ENCODE data around the gene TTBK2.
A peak's percentile ranks its signal among the peaks of the same experiment; 100 is the strongest.
"Not testable (repeated sequence)": the region's sequence is repeated elsewhere in the genome, so short reads cannot be mapped to it uniquely, and the experiment has no call there.

TTBK2 gene

DNA sequence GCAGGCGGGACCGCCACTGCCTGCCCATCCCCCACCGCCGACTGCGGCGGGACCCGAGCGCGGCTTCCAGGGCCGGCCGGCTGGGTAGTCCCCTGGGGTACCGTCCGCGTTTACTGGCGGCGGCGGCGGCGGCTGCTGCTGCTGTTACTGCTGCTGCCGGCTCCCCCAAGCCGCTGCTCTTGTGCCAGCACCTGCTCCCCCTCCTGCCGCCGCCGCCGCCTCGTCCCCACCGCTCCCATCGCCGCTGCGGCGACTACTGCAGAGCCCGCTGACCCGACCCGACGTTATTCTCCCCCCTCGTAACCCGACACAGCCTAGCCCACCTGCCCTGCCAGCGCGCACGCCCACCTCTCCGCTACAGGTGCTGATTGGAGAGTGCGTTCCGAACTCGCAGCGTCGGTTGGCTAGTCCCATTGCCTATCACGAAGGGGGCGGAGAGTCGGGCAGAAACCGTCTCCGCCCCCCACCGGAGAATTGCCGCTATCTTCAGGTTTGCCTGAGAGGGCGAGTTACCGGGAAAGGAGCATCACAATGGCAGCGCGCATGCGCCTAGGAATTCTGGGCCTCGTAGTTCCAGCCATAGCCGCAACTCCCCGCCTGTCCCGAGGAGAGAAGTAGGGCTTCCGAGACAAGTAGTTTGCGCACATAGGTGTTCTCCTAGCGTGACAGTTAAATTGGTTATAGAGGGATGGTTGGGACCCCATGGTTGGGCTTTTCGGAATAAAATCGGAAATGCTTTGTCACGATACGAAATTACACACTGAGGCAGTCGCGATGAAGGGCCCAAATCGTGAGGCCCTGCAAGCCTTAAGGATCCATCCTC, at the start of gene TTBK2:
TTBK2 (minus strand) TSS at position 260 of the 823 bp plus-strand sequence. CDS start 42,161 bp downstream, outside the sequence.
- DNase-seq: peak; percentile 90

DNA sequence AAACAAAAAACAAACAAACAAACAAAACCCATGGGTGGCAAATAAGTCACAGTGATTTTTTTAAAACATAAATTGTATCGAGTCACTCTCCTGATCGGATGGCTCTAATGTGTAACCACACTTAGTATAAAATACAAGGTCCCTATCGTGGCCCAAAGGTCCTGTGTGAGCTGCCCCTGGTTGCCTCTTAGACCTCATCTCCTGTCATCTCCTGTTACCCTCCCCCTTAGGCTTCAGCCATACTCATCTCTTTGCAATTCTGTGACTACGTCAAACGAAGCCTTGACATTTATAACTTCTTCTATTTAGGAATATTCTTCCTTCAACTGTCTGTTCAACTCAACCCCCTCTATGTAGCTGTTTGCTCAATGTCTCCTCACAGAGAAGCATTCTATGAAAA, 43.9 kb upstream of the TTBK2 start:
- no peak for DNase-seq

DNA sequence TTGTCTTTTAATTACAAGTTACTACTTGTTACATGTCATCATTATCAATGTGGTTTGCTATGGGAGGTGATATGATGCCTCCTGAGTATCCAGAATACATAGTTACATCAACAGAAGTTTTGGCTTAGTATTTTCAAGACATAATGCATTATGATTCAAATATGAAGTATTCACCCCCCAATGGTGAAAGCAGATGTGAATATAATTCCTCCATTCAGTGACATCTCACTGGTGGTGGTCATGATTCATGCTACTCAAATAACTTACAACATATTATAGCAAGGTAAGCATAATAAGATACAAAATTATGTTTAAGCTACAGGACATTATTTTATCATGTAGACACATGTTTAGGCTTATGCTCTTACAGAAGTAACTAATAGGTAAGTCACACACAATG, 34.9 kb upstream of the TTBK2 start:
- no peak for DNase-seq

DNA sequence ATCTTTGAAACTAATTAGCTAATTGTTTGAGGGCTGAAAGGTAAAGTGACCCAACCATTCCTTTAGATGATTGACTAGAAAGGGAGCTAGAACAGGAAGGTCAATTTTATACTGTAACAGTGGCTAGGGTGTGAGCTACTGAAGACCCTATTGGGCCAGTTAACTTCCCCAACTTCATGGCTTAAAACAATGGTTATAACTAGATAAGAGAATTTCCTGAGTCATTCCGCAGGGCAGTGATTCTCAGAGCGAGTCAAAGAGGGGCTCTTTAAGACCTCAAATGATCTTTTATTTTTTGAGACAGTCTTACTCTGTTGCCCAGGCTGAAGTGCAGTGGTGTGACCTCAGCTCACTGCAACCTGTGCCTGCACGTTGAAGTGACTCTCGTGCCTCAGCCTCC, 33.7 kb upstream of the TTBK2 start:
- no peak for DNase-seq

DNA sequence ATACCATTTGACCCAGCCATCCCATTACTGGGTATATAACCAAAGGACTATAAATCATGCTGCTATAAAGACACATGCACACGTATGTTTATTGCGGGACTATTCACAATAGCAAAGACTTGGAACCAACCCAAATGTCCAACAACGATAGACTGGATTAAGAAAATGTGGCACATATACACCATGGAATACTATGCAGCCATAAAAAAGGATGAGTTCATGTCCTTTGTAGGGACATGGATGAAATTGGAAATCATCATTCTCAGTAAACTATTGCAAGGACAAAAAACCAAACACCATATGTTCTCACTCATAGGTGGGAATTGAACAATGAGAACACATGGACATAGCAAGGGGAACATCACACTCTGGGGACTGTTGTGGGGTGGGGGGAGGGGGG, 28.3 kb upstream of the TTBK2 start:
- DNase-seq: not testable (repeated sequence)

DNA sequence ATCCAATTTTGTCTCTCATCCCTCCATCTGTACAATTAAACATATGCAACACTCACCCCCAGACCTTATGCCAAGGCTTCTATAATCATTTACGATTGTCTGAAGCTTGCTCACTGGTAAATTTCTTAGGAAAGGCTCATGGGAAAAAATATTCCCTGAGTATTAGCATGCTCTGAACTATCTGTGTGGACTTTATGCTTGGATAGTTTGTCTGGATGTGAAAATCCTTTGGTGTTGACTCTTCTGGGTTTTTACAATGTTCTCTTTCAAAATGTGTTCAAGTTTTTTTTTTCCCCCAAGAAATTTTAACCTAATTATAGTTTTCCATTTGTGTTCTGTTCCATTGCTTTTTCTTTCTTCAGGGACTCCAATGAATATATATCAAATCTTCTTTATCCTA, 19.9 kb upstream of the TTBK2 start:
- DNase-seq: no peak

DNA sequence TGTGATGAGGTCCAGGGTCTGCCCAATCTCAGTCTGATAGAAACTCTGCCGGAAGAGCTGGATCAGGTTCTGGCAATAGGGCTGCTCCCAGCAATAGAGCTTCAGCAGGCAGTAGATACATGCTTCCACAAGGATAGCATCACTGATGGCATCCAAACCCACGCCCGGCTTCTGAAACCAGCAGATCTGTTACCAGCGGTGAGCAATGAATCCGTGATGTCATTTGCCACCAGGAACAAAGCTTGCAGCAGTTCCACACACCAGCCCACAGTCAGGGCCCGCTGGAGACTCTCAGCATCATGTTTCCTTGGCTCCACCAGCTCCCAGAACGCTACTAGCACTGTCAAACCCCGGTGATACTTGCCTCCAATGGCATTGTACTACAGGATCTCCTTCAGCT, 19.3 kb upstream of the TTBK2 start:
- no peak for DNase-seq

DNA sequence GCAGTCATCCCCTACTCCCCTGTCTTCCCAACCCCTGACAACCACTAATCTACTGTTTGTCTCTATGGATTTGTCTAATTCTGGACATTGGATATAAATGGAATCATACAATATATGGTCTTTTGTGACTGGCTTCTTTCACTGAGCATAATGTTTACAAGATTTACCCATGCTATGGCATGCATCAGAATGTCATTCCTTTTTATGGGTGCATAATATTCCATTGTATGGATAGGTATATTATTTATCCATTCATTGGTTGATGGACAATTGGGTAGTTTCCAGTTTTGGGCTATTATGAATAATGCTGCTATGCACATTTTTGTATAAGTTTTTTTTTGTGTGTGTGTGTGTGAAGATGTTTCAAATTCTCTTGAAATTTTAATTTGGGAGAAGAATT, 16.6 kb upstream of the TTBK2 start:
- DNase-seq: no peak

DNA sequence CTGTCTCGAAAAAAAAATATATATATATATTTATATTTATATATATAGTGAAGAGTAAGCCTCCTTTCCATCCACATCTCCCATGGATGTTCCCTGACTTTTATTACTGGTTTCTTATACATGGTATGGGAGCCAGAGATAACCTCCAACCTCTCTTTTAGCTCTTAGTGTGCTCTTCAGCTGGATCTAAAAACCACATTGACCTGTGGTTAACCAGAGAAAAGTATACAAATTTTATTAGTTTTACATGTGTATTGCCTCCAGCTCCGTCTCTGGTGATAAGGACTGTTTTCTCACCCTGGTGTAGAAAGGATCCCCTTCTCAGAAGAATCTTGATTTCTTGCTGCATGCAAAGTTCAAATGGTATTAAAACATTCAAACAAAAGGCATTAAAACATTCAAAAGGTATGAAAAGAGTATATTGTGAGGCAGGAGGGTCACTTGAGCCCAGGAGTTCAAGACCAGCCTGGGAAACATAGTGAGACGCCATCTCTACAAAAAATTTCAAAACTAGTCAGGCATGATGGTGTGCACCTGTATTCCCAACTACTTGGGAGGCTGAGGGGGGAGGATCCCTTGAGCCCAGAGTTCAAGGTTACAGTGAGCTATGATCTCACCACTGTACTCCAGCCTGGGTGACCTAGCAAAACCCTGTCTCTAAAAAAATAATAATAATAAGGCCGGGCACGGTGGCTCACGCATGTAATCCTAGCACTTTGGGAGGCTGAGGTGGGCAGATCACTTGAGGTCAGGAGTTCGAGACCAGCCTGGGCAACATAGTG, 13.5 kb upstream of the TTBK2 start:
- DNase-seq: no peak

DNA sequence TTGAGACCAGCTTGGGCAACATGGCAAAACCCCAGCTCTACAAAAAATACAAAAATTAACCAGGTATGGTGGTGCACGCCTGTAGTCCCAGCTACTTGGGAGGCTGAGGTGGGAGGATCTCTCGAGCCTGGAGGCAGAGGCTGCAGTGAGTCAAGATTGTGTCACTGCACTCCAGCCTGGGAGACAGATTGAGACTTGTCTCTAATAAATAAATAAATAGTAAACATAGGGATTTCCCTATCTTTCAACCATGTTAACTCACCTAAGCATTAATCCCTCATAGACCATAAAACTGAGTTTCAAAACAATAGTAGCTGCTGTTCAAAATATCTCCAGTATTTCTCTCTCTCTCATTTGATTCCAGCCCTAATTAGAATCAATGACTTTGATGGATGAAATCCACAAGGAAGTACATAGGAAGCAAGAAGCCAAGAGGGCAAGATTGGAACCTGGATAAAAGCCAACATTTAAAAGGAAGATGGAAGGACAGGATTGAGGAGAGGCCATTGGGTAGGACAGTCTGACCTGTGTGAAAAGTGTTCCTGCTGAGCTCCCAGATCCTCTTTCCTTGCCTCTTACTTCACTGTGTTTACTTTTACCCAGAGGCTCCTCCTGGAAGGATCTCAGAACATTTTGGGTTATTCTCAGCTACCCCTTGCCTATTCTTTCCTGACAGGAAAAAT, 12.4 kb upstream of the TTBK2 start:
- DNase-seq: no peak

DNA sequence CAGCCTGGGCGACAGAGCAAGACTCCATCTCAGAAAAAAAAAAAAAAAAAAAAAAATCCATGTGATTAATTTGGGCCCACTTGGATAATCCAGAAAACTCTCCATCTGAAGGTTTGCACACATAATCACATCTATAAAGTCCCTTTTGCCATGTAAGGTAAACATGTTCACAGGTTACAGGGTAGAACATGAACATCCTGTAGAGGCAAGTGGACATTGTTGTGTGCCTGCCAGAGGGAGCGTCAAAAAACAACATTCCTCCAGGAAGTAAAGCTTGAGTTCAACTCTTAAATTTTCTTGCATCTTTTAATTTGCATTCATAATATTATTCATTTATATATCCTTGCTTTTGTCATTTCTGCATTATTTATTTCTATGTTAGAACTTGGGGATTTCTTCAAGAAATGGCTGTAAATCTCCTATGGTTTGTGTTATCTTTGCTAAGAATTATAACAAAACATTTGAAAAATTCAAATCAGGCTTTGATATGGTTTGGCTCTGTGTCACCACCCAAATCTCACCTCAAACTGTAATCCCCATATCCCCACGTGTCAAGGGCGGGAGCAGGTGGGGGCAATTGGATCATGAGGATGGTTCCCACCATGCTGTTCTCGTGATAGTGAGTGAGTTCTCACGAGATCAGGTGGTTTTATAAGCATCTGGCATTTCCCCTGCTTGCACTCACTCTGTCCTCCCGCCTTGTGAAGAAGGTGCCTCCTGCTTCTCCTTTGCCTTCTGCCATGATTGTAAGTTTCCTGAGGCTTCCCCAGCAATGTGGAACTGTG, 11.3 kb upstream of the TTBK2 start:
- no peak for DNase-seq

DNA sequence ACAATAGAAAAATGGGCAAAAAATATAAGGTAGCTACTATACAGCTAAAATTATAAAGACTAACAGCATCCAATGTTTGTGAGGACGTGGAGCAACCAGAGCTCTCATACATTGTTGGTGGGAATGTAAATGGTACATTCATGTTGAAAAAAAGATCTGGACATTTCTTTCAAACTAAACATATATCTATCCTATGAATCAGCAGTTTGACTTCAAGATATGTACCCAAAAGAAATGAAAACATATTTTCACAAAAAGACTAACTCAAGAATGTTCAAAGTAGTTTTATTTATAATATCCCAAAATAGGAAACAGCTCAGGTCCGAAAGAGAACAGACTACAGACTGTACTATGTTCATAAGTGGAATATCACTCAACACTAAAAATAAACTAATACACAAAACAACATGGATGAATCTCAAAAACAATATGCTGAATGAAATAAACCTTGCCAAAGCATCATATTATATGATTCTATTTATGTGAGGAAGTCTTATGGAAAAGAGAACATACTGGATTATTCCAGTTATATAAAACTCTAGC, 8.8 kb upstream of the TTBK2 start:
- DNase-seq: no peak

DNA sequence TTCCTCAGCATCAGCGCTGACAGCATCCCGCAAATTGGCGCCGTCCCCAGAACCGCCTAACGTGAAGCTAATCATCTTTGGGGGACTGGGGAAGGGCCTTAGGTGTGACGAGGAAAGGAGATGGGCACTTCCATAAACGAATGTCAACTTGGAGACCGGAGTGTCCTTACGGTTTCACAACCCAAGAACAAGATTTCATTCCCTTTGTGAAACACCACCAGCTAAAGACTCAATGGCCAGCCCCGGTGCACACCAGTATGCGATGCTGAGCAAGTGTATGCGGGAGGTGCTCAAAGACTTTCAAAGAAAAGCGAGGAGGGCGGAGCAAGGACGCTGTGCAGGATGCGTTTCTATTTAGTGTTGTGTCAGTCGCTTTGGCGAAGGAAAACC, 759 bp upstream of the TTBK2 start:
- DNase-seq: no peak

DNA sequence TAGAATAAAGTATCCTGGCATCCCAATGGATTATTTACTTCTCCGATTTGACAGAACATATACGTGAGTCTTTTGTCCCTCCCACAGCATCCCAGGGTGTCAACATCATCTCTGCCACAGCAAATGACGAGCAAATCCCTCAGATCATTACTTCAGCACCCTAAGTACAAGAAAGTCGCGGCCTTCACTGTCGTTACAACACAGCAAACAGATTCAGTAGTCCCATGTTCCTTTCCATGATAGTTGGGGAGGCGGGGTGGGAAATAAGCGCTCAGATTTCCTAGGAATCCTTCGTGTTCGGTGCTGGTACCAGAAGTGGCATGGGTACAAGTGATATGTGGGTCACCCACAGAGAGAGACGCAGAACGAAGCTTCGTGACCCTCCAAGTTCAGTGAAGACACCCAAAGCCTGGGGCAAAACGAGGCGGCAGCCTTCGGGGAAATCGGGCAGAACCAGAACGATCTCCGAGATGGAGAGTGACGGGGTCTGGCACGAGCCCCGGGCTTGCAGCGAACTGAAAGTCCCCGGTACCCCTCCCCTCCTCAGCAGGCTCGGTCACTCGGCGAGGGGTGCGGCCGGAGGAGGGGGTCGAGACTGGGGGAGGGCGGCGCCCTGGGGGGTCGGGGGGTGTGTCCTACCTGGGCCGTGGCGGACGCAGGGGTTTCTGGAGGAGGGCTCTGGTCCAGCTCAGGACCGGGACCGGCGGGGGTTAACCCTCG, 619 bp downstream of the TTBK2 start:
- no peak for DNase-seq

DNA sequence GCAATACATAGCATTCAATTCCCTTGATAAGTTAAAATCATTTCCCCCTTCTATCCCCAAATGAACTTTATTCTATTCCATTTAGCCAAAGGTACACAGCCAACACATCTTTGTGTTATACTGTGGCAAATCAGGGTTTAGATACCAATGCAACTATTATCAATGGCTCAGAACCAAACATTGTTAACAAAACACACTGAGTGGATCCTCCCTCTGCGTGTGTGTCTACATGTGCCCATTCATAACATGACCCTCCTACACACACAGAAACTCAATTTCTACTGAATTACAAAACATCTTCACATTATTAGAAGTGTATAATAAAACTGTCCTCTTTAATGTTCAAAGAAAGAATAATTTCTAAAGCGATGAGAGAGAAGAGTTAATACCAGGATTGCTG, 1.3 kb downstream of the TTBK2 start:
- DNase-seq: no peak

DNA sequence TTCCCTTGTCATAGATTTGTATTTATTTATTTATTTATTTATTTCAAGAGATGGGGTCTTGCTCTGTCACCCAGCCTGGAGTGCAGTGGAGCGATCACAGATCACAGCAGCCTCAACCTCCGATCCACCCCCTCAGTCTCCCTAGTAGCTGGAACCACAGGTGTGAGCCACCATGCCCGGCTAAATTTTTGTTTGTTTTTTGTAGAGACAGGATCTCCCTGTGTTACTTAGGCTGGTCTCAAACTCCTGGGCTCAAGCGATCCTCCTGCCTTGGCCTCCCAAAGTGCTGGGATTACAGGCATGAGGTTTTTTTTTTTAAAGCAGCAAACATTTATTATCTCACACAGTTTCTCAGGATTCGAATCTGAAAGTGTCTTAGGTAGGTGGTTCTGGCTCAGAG, 2.5 kb downstream of the TTBK2 start:
- DNase-seq: no peak

DNA sequence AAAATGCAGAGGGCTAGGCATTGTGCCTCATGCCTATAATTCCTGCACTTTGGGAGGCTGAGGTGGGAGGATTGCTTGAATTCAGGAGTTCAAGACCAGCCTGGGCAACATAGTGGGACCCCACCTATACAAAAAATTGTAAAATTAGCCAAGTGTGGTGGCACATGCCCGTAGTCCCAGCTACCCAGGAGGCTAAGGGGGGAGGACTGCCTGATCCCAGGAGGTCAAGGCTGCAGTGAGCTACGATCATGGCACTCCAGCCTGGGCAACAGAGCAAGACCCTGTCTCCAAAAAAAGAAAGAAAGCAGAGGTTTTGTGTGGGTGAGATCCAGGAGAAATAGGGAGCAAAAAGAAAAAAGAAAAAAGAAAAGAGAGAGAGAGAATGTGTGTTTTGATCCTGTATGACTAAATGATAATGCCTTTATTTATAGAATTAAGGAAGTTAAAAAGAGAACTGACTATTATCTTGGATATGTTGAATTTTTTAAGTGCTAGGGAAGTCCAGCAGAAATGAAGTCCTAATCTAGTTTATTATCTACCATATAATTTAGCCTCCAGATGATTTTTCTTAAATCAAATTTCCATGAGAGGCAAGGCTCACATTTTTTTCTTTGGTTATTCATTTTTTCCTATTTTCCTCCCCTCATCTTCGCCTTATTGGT, 4.8 kb downstream of the TTBK2 start:
- no peak for DNase-seq

DNA sequence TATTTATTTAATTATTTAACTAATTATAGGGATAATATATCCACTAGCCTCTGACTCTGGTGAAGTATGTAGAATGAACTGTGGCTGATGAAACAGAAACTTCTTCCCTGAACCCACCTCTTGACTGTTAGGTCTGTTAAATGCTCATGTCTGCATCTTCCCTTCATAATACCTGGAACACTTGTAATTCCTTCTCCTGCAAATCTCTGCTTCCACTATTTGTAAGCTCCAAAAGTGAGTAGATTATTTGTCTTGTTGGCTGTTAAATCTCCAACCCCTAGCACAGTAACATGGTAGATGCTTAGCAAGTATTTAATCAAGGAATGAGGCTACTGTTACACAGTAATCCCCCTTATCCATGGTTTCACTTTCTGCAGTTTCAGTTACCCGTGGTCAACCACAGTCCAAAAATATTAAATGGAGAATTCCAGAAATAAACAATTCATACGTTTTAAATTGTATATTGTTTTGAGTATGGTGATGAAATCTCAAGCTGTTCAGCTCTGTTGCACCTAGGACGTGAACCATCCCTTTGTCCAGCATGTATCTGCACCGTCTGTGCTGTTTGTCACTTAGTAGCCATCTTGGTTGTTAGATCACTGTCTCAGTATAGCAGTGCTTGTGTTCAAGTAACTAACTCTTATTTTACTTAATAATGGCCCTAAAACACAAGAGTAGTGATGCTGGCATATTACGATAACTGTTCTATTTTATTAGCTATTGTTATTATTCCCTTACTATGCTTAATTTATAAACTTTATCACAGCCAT, 5.7 kb downstream of the TTBK2 start:
- DNase-seq: no peak

DNA sequence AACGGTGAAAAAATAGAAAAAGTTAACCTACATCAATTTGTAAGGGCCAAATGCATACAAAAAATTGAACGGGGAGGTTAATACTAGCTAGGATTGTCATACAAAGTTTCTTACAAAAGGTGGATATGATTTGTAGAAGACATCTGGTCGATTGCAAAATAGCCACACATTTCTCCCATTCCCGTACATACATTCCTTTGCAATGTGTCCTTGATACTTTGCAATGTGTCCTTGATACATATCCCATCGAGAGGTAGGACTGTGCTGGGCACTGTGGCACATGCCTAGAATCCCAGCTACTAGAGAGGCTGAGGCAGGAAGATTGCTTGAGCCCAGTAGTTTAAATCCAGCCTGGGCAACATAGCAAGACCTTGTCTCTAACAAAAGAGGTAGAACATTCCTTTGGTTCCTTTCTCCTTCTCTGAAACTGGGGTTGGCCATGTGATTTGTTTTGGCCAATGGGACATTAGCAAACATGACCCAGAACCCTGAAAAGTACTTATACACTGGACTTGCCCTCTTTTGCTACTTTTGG, 9.5 kb downstream of the TTBK2 start:
- no peak for DNase-seq

DNA sequence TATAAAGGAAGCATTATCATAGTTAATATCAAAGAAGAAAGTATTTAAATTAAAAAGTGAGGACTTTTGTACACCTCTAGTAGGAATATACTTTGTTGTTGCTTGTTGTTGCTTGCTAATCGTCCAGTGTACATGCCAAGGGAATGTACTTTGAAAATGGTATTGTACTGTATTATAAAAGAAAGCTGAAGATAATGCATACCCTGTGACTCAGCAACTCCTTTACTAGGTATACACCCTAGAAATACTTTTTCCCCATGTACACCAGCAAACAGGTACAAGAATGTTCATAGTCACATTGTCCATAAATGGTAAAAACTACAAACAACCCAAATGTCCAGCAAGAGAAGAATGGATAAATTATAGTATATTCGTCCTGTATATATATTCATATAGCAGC, 12.0 kb downstream of the TTBK2 start:
- DNase-seq: no peak
